CD4-positive, CD25-positive, alpha-beta regulatory T cell (primary cell): ENCODE measurements around the gene DEAF1. TPM values are rescaled to one million over a fixed set of nuclear protein-coding genes. Genes with fewer than 3 reads are reported as not detected.

ENCODE experiments used
- ATAC-seq, 2 donors: fragments of 150-1000 bp; cut with Tn5 transposase; one replicate each; pipeline ENCODE4 v1.10.0; 2021; ENCODE audit warnings: low read depth in 2 of 2, moderate number of reproducible peaks in 2 of 2, moderate library complexity in 1 of 2
- DNase-seq, 3 donors: peaks; one replicate each; pipeline versions ENCODE4 v3.0.0 to v3.0.0-alpha.2; 2012 to 2022; ENCODE audit warnings: mixed read lengths in 1 of 3
- H3K27ac ChIP-seq: one replicate; pipeline ENCODE4 v1.7.0; 2013; ENCODE audit warnings: mild to moderate bottlenecking, low read length; ENCODE audit not compliant: insufficient read depth, poor library complexity, severe bottlenecking
- H3K27me3 ChIP-seq: one replicate; pipeline ENCODE4 v1.7.0; 2013; ENCODE audit warnings: low read length; ENCODE audit not compliant: control insufficient read depth, insufficient read depth
- H3K36me3 ChIP-seq: one replicate; pipeline ENCODE4 v1.7.0; 2013; ENCODE audit warnings: mild to moderate bottlenecking, low read length, moderate library complexity; ENCODE audit not compliant: control insufficient read depth, insufficient read depth
- H3K4me1 ChIP-seq: 2 replicates; pipeline ENCODE4 v1.7.0; 2013; ENCODE audit warnings: mild to moderate bottlenecking, low read length; ENCODE audit not compliant: insufficient read depth, control insufficient read depth, poor library complexity, severe bottlenecking
- H3K4me3 ChIP-seq: one replicate; pipeline ENCODE4 v1.7.0; 2013; ENCODE audit warnings: low read depth, mild to moderate bottlenecking, low read length, moderate library complexity
- H3K9me3 ChIP-seq, 2 experiments: 1 replicate in 1 of 2; 2 replicates in 1 of 2; pipeline ENCODE4 v1.7.0; 2013; ENCODE audit warnings: low read length in 2 of 2, mild to moderate bottlenecking in 1 of 2, moderate library complexity in 1 of 2; ENCODE audit not compliant: control insufficient read depth in 2 of 2
- H3K27ac Mint-ChIP-seq, 3 donors: one replicate each; pipeline ENCODE4 v1.8.0; 2020 to 2022; ENCODE audit warnings: mild to moderate bottlenecking in 3 of 3, mixed read lengths in 3 of 3, moderate library complexity in 2 of 3
- H3K27me3 Mint-ChIP-seq: one replicate; pipeline ENCODE4 v1.8.0; 2022; ENCODE audit warnings: mild to moderate bottlenecking, mixed read lengths
- H3K36me3 Mint-ChIP-seq: one replicate; pipeline ENCODE4 v1.8.0; 2020; ENCODE audit warnings: mixed read lengths
- H3K4me1 Mint-ChIP-seq, 4 donors: one replicate each; pipeline ENCODE4 v1.8.0; 2020 to 2022; ENCODE audit warnings: mixed read lengths in 4 of 4, mild to moderate bottlenecking in 1 of 4
- H3K4me3 Mint-ChIP-seq, 4 donors: one replicate each; pipeline ENCODE4 v1.8.0; 2020 to 2022; ENCODE audit warnings: mild to moderate bottlenecking in 4 of 4, mixed read lengths in 4 of 4, moderate library complexity in 3 of 4
- H3K9me3 Mint-ChIP-seq, 7 donors: one replicate each; pipeline ENCODE4 v1.8.0; 2020 to 2022; ENCODE audit warnings: mixed read lengths in 7 of 7, mild to moderate bottlenecking in 3 of 7, moderate library complexity in 2 of 7
- polyA plus RNA-seq, 4 donors: library from polyadenylated mRNA; unstranded; fragments of 300-500 nt; fragmentation: Illumina TruSeq; gene quantifications; one replicate each; pipeline ENCODE4 v1.2.3, GENCODE V29; 2021
- total RNA-seq: library from RNA; stranded (reverse); gene quantifications from one replicate; pipeline ENCODE4 v1.2.3, GENCODE V29; 2022

DEAF1 gene
- total and polyA plus RNA-seq, 5 donors from 2014 or later: 33.5 to 84.1 (median 37.7) TPM

- no peaks in the 10 kb centered on the region for H3K9me3 Mint-ChIP-seq
- Histone ChIP-seq H3K4me1 (peaks cover 3% of the 10 kb centered on the region), H3K4me3 (no peak overlapping the region), H3K36me3 (no peaks in the 10 kb centered on the region), H3K27ac (no peak overlapping the region), H3K9me3 (no peaks in the 10 kb centered on the region), H3K27me3 (no peaks in the 10 kb centered on the region)
- H3K4me1 Mint-ChIP-seq: no peaks in the 10 kb centered on the region
- DNase-seq: no peak
- peak overlapping the region in 2 of 4 donors; percentile 56 to 73 for H3K4me3 Mint-ChIP-seq
- no peaks in the 10 kb centered on the region for H3K36me3 Mint-ChIP-seq
- H3K27me3 Mint-ChIP-seq: no peaks in the 10 kb centered on the region
- no peak for ATAC-seq
- no peak overlapping the region for H3K27ac Mint-ChIP-seq
These were observed 73.2 kb downstream of the DEAF1 start for GRCh38 chr11:621838-622237.

- Histone ChIP-seq H3K4me3 (no peak overlapping the region), H3K9me3 (no peaks in the 10 kb centered on the region), H3K27ac (no peak overlapping the region), H3K36me3 (no peaks in the 10 kb centered on the region), H3K4me1 (peaks cover 5% of the 10 kb centered on the region), H3K27me3 (no peaks in the 10 kb centered on the region)
- no peaks in the 10 kb centered on the region for H3K9me3 Mint-ChIP-seq
- H3K36me3 Mint-ChIP-seq: no peaks in the 10 kb centered on the region
- H3K4me1 Mint-ChIP-seq: peaks cover 0 to 2% (median under 1%) of the 10 kb centered on the region in 4 donors
- no peak for DNase-seq
- ATAC-seq: no peak
- no peaks in the 10 kb centered on the region for H3K27me3 Mint-ChIP-seq
- H3K27ac Mint-ChIP-seq: no peak overlapping the region
- no peak overlapping the region for H3K4me3 Mint-ChIP-seq
These were observed 73.8 kb downstream of the DEAF1 start for GRCh38 chr11:620935-621814.

GRCh38 chr11:620201-620600, 74.8 kb downstream of the DEAF1 start:
- Histone ChIP-seq H3K9me3 (no peaks in the 10 kb centered on the region), H3K27me3 (no peaks in the 10 kb centered on the region), H3K27ac (no peak overlapping the region), H3K4me1 (peaks cover 8% of the 10 kb centered on the region), H3K4me3 (no peak overlapping the region), H3K36me3 (no peaks in the 10 kb centered on the region)
- DNase-seq: no peak
- Mint-ChIP-seq H3K27me3 (no peaks in the 10 kb centered on the region), H3K9me3 (no peaks in the 10 kb centered on the region), H3K36me3 (no peaks in the 10 kb centered on the region), H3K4me3 (no peak overlapping the region), H3K27ac (peak overlapping the region in 1 of 3 donors; percentile 52), H3K4me1 (peaks cover 0 to 8% (median 3%) of the 10 kb centered on the region in 4 donors)
- ATAC-seq: no peak

GRCh38 chr11:619628-620050, 75.4 kb downstream of the DEAF1 start:
- H3K36me3 Mint-ChIP-seq: no peaks in the 10 kb centered on the region
- H3K27me3 Mint-ChIP-seq: no peaks in the 10 kb centered on the region
- no peak overlapping the region for H3K4me3 ChIP-seq
- no peak overlapping the region for H3K4me3 Mint-ChIP-seq
- DNase-seq (no peak), ATAC-seq (no peak)
- H3K9me3 Mint-ChIP-seq: no peaks in the 10 kb centered on the region
- H3K4me1 Mint-ChIP-seq: peaks cover 0 to 9% (median 3%) of the 10 kb centered on the region in 4 donors
- no peaks in the 10 kb centered on the region for H3K9me3 ChIP-seq
- H3K4me1 ChIP-seq: peaks cover 14% of the 10 kb centered on the region
- H3K27ac ChIP-seq: no peak overlapping the region
- H3K27me3 ChIP-seq: no peaks in the 10 kb centered on the region
- H3K36me3 ChIP-seq: no peaks in the 10 kb centered on the region
- H3K27ac Mint-ChIP-seq: no peak overlapping the region

GRCh38 chr11:618856-619627, 76.0 kb downstream of the DEAF1 start:
- Mint-ChIP-seq H3K27me3 (no peaks in the 10 kb centered on the region), H3K4me1 (peaks cover 0 to 15% (median 3%) of the 10 kb centered on the region in 4 donors), H3K27ac (peak overlapping the region in 1 of 3 donors; percentile 14), H3K36me3 (no peaks in the 10 kb centered on the region), H3K9me3 (no peaks in the 10 kb centered on the region), H3K4me3 (no peak overlapping the region)
- DNase-seq: no peak
- Histone ChIP-seq H3K27me3 (no peaks in the 10 kb centered on the region), H3K36me3 (no peaks in the 10 kb centered on the region), H3K9me3 (no peaks in the 10 kb centered on the region), H3K4me3 (no peak overlapping the region), H3K27ac (no peak overlapping the region), H3K4me1 (peaks cover 20% of the 10 kb centered on the region)
- no peak for ATAC-seq

GRCh38 chr11:617912-618682, 76.9 kb downstream of the DEAF1 start:
- Mint-ChIP-seq H3K4me3 (peak overlapping the region in 1 of 4 donors; percentile 68), H3K36me3 (no peaks in the 10 kb centered on the region), H3K27me3 (no peaks in the 10 kb centered on the region), H3K4me1 (peaks cover 0 to 18% (median 3%) of the 10 kb centered on the region in 4 donors), H3K27ac (peak overlapping the region in 1 of 3 donors; percentile 45), H3K9me3 (no peaks in the 10 kb centered on the region)
- H3K27ac ChIP-seq: no peak overlapping the region
- no peak overlapping the region for H3K4me3 ChIP-seq
- DNase-seq (no peak), ATAC-seq (no peak)
- peaks cover 28% of the 10 kb centered on the region for H3K4me1 ChIP-seq
- H3K36me3 ChIP-seq: no peaks in the 10 kb centered on the region
- H3K27me3 ChIP-seq: no peaks in the 10 kb centered on the region
- H3K9me3 ChIP-seq: no peaks in the 10 kb centered on the region

- no peaks in the 10 kb centered on the region for H3K9me3 Mint-ChIP-seq
- H3K4me1 Mint-ChIP-seq: peaks cover 0 to 21% (median 3%) of the 10 kb centered on the region in 4 donors
- Histone ChIP-seq H3K4me1 (peaks cover 30% of the 10 kb centered on the region), H3K27ac (no peak overlapping the region), H3K9me3 (no peaks in the 10 kb centered on the region), H3K4me3 (no peak overlapping the region), H3K27me3 (no peaks in the 10 kb centered on the region), H3K36me3 (peaks cover 5% of the 10 kb centered on the region)
- H3K27me3 Mint-ChIP-seq: no peaks in the 10 kb centered on the region
- H3K27ac Mint-ChIP-seq: no peak overlapping the region
- H3K36me3 Mint-ChIP-seq: peaks cover under 1% of the 10 kb centered on the region
- ATAC-seq: no peak
- H3K4me3 Mint-ChIP-seq: peak overlapping the region in 1 of 4 donors; percentile 69
- DNase-seq: no peak
These were observed 77.7 kb downstream of the DEAF1 start for GRCh38 chr11:617199-617911.
